A549 (cell line): ENCODE results near the gene C15orf62. TPM values are rescaled to one million over a fixed set of nuclear protein-coding genes. Genes with fewer than 3 reads are reported as not detected.

Experiments
- ATAC-seq, 2 experiments: fragments of 200-7000 bp in 1 of 2; fragments of >200 bp in 1 of 2; cut with Nextera tagmentation in 1 of 2; cut with Tn5 transposase in 1 of 2; 3 replicates each; pipeline versions ENCODE4 v1.8.0 to v1.9.1; 2018 to 2020; ENCODE audit warnings: mild to moderate bottlenecking in 1 of 2, moderate library complexity in 1 of 2
- CTCF ChIA-PET: fragments of 300-600 bp; sonication (Branson Sonifier 250); formaldehyde crosslinking; extraction: SDS; loops from one replicate; lab custom pipeline; 2021; ENCODE audit warnings: antibody characterized with exemption, inconsistent platforms; lab: Yijun Ruan, JAX
- POLR2A ChIA-PET: fragments of 350-600 bp; formaldehyde crosslinking; extraction: SDS; loops from one replicate; lab custom pipeline; 2021; ENCODE audit warnings: antibody characterized with exemption, inconsistent platforms; lab: Yijun Ruan, JAX
- DNase-seq, 2 experiments: peaks; one replicate each; pipeline versions ENCODE4 v3.0.0 to v3.0.0-alpha.2; 2011 to 2016; ENCODE audit warnings: low read depth in 1 of 2, low spot score in 1 of 2
- FAIRE-seq: peaks from 2 replicates; lab custom pipeline; 2011; peaks lifted over from hg19 to GRCh38; lab: Jason Lieb, UNC
- H3K27ac ChIP-seq, 2 experiments: fragments of >200 bp; sonication (Bioruptor Twin); formaldehyde crosslinking; 3 replicates each; pipeline ENCODE4 v1.5.1; 2016 to 2017
- H3K4me1 ChIP-seq: fragments of >200 bp; sonication (Bioruptor Twin); formaldehyde crosslinking; 3 replicates; pipeline ENCODE4 v1.6.1; 2016
- H3K4me2 ChIP-seq: fragments of >200 bp; sonication (Bioruptor Twin); formaldehyde crosslinking; 3 replicates; pipeline ENCODE4 v1.6.1; 2016
- H3K4me3 ChIP-seq: fragments of >200 bp; sonication (Bioruptor Twin); formaldehyde crosslinking; 3 replicates; pipeline ENCODE4 v1.5.1; 2016
- H3K9me3 ChIP-seq: fragments of >200 bp; sonication (Bioruptor Twin); formaldehyde crosslinking; 3 replicates; pipeline ENCODE4 v1.6.1; 2016
- BHLHE40 ChIP-seq: IDR thresholded peaks from 2 replicates; pipeline ENCODE4 v1.6.1; 2012; ENCODE audit warnings: low read depth, low read length, inconsistent platforms
- CBX8 ChIP-seq: fragments of 200-600 bp; sonication (generic); IDR thresholded peaks from 2 replicates; pipeline ENCODE4 v1.6.1; 2016
- CHD2 ChIP-seq: fragments of 150-350 bp; IDR thresholded peaks from 2 replicates; pipeline ENCODE4 v1.6.1; 2014; ENCODE audit warnings: low read length; ENCODE audit not compliant: partially characterized antibody
- EHF ChIP-seq: fragments of 250-450 bp; sonication (Bioruptor Pico); IDR thresholded peaks from 2 replicates; pipeline ENCODE4 v1.5.0; 2020; ENCODE audit warnings: mild to moderate bottlenecking
- EHMT2 ChIP-seq: fragments of 200-600 bp; sonication (generic); IDR thresholded peaks from 2 replicates; pipeline ENCODE4 v1.6.1; 2016; ENCODE audit warnings: antibody characterized with exemption, low read depth, mild to moderate bottlenecking, moderate library complexity
- ELK1 ChIP-seq: fragments of 150-350 bp; IDR thresholded peaks from 2 replicates; pipeline ENCODE4 v1.6.1; 2014; ENCODE audit warnings: low read depth, mild to moderate bottlenecking, low read length
- EP300 ChIP-seq, 2 experiments: fragments of >200 bp; sonication (Bioruptor Twin); formaldehyde crosslinking; IDR thresholded peaks; 2 replicates in 1 of 2; 3 replicates in 1 of 2; pipeline ENCODE4 v1.6.1; 2016 to 2017
- ESRRA ChIP-seq: fragments of 150-350 bp; IDR thresholded peaks from 2 replicates; pipeline ENCODE4 v1.6.1; 2014; ENCODE audit warnings: mild to moderate bottlenecking, low read length, borderline replicate concordance
- FOSL2 ChIP-seq, 2 experiments: fragments of 450-650 bp in 1 of 2; fragments of >200 bp in 1 of 2; sonication (Bioruptor Twin) in 1 of 2; formaldehyde crosslinking; IDR thresholded peaks; 2 replicates each; pipeline versions ENCODE4 v1.5.0 to v1.6.1; 2016 to 2020; ENCODE audit warnings: mild to moderate bottlenecking in 1 of 2, moderate library complexity in 1 of 2
- FOXS1 ChIP-seq: fragments of 250-450 bp; sonication (Bioruptor Pico); IDR thresholded peaks from 2 replicates; pipeline ENCODE4 v1.5.0; 2020; ENCODE audit warnings: mild to moderate bottlenecking, moderate library complexity
- HDAC2 ChIP-seq: fragments of 200-600 bp; sonication (generic); IDR thresholded peaks from 2 replicates; pipeline ENCODE4 v1.6.1; 2016
- HMGXB4 ChIP-seq: fragments of 250-450 bp; sonication (Bioruptor Pico); IDR thresholded peaks from 2 replicates; pipeline ENCODE4 v1.5.0; 2021; ENCODE audit warnings: mild to moderate bottlenecking, moderate library complexity, borderline replicate concordance
- HOXA7 ChIP-seq: fragments of 250-450 bp; sonication (Bioruptor Pico); IDR thresholded peaks from 2 replicates; pipeline ENCODE4 v1.5.0; 2020; ENCODE audit warnings: mild to moderate bottlenecking, moderate library complexity
- HOXB5 ChIP-seq: fragments of 250-450 bp; sonication (Bioruptor Pico); IDR thresholded peaks from 2 replicates; pipeline ENCODE4 v1.5.0; 2020; ENCODE audit warnings: mild to moderate bottlenecking, moderate library complexity
- JUNB ChIP-seq: fragments of >200 bp; sonication (Bioruptor Twin); formaldehyde crosslinking; IDR thresholded peaks from 2 replicates; pipeline ENCODE4 v1.6.1; 2016
- MAX ChIP-seq: IDR thresholded peaks from 2 replicates; pipeline ENCODE4 v1.6.1; 2012
- MYC ChIP-seq: IDR thresholded peaks from 2 replicates; pipeline ENCODE4 v1.6.1; 2012; ENCODE audit warnings: mild to moderate bottlenecking, inconsistent platforms, low read length, improper control_type of control experiment, borderline replicate concordance
- PHF8 ChIP-seq: fragments of 200-600 bp; sonication (generic); IDR thresholded peaks from 2 replicates; pipeline ENCODE4 v1.6.1; 2016; ENCODE audit warnings: low read depth, mild to moderate bottlenecking, antibody characterized with exemption, moderate library complexity, borderline replicate concordance
- RARB ChIP-seq: fragments of 250-450 bp; sonication (Bioruptor Pico); IDR thresholded peaks from 2 replicates; pipeline ENCODE4 v1.8.0; 2021; ENCODE audit warnings: mild to moderate bottlenecking, moderate library complexity
- TFCP2L1 ChIP-seq: fragments of 250-450 bp; sonication (Bioruptor Pico); IDR thresholded peaks from 2 replicates; pipeline ENCODE4 v1.5.0; 2021; ENCODE audit warnings: mild to moderate bottlenecking
- USF2 ChIP-seq: fragments of 450-650 bp; IDR thresholded peaks from 2 replicates; pipeline ENCODE4 v1.6.1; 2014; ENCODE audit warnings: antibody characterized with exemption
- ZC3H11A ChIP-seq: fragments of 450-650 bp; IDR thresholded peaks from 2 replicates; pipeline ENCODE4 v1.6.1; 2014; ENCODE audit warnings: antibody characterized with exemption, mild to moderate bottlenecking
- ZFP36 ChIP-seq: fragments of 450-650 bp; IDR thresholded peaks from 2 replicates; pipeline ENCODE4 v1.6.1; 2014; ENCODE audit warnings: borderline replicate concordance; ENCODE audit not compliant: partially characterized antibody
- ZNF302 ChIP-seq: fragments of 250-450 bp; sonication (Bioruptor Pico); IDR thresholded peaks from 2 replicates; pipeline ENCODE4 v1.9.0; 2021; ENCODE audit warnings: inconsistent platforms, mild to moderate bottlenecking, moderate library complexity
- ZSCAN20 ChIP-seq: fragments of 250-450 bp; sonication (Bioruptor Pico); IDR thresholded peaks from 2 replicates; pipeline ENCODE4 v1.8.0; 2022; ENCODE audit warnings: mild to moderate bottlenecking, moderate library complexity
- WGBS: methylation state at CpG from one replicate; pipeline ENCODE4 v1.1.6; 2017; ENCODE audit errors: missing lambda C conversion rate; 5-methylcytosine and 5-hydroxymethylcytosine counted together
- polyA plus RNA-seq, 4 experiments: library from polyadenylated mRNA; depleted of rRNA in 3 of 4; stranded (reverse); fragments of >200 nt; fragmentation: RNase III in 1 of 4; extraction: RNeasy Plus Mini Kit Qiagen cat#74134 plus additional on column Dnase treatment in 1 of 4; gene quantifications; 2 replicates in 3 of 4; 3 replicates in 1 of 4; pipeline ENCODE4 v1.2.3, GENCODE V29; 2011 to 2017

C15orf62 gene
- polyA plus RNA-seq, 2 of the 4 experiments (the other 2 are of a cell fraction) = 0.10 to 0.13 TPM

- TF ChIP-seq BHLHE40 = no peak
Observed at GRCh38 chr15:40750885-40751284, 18.9 kb upstream of the C15orf62 start (continued).

- FAIRE-seq (no peak), DNase-seq (no peak), ATAC-seq (no peak)
- Histone ChIP-seq H3K27ac (no peak overlapping the region), H3K4me3 (no peak overlapping the region), H3K9me3 (no peaks in the 10 kb centered on the region), H3K4me1 (0 out of 3 replicates have a peak, but pooled peaks cover 3% of the 10 kb centered on the region), H3K4me2 (no peak overlapping the region)
- CTCF ChIA-PET = interaction anchor here (1.7 kb wide), 1 partner anchor 49 kb away, joined by 7 read pairs; no protein-coding TSS in a partner anchor
- POLR2A ChIA-PET = no interaction called here
- TF ChIP-seq ZNF302 (CRISPR knock-in tag) (no peak), ELK1 (no peak), HDAC2 (no peak), JUNB (no peak), RARB (CRISPR knock-in tag) (no peak), ESRRA (no peak), EHMT2 (no peak), ZSCAN20 (CRISPR knock-in tag) (no peak), ZFP36 (no peak), HOXA7 (CRISPR knock-in tag) (no peak), HMGXB4 (CRISPR knock-in tag) (no peak)
- WGBS = 92% methylated on average over 12 of the region's 12 CpGs
Observed at GRCh38 chr15:40751745-40752144, 18.0 kb upstream of the C15orf62 start.

GRCh38 chr15:40754574-40754882 lies 15.3 kb upstream of the C15orf62 start:
- no peak for FAIRE-seq
- Histone ChIP-seq H3K4me3 (peak overlapping the region; percentile 91), H3K9me3 (no peaks in the 10 kb centered on the region), H3K4me1 (0 out of 3 replicates have a peak, but pooled peaks cover 3% of the 10 kb centered on the region), H3K27ac (peak overlapping the region; percentile 79 to 92), H3K4me2 (peak overlapping the region; percentile 80)
- ChIA-PET POLR2A (no interaction called here), CTCF (interaction anchor here (0.7 to 1.4 kb wide), 3 partner anchors 16 to 149 kb away, joined by 3 to 4 read pairs (median 3); partner anchors contain the start of gene VPS18)
- WGBS = 0% methylated on average over 14 of the region's 22 CpGs
- peak; percentile 62 to 65 for ATAC-seq
- no peak for TF ChIP-seq EP300 (IDR thresholded peaks at IDR 0.05)
- TF ChIP-seq HOXB5 = no peak
- no peak for TF ChIP-seq TFCP2L1 (CRISPR knock-in tag)
- no peak for TF ChIP-seq ELK1
- TF ChIP-seq FOSL2 (IDR thresholded peaks at IDR 0.05) = no peak
- TF ChIP-seq FOSL2 (CRISPR knock-in tag; IDR thresholded peaks at IDR 0.05) = no peak
- no peak for TF ChIP-seq PHF8
- no peak for TF ChIP-seq CHD2
- no peak for TF ChIP-seq JUNB
- TF ChIP-seq MYC = no peak
- no peak for TF ChIP-seq MAX
- no peak for TF ChIP-seq ZC3H11A
- no peak for TF ChIP-seq FOXS1 (CRISPR knock-in tag)
- no peak for TF ChIP-seq EHF (CRISPR knock-in tag)
- TF ChIP-seq USF2 = no peak
- TF ChIP-seq RARB (CRISPR knock-in tag) = no peak
- TF ChIP-seq CBX8 = no peak
- DNase-seq = no peak
